ENCODE results near the gene PPIA. TPM values are rescaled to one million over a fixed set of nuclear protein-coding genes. Genes with fewer than 3 reads are reported as not detected.
A peak's percentile ranks its signal among the peaks of the same experiment; 100 is the strongest.

The PPIA gene
- polyA plus RNA-seq, 3 donors = 1,614 to 2,276 (median 2,037) TPM

- Mint-ChIP-seq H3K36me3 (peaks cover 35 to 67% of the 10 kb centered on the region in 2 donors), H3K4me1 (peaks cover 6% of the 10 kb centered on the region), H3K27ac (peak overlapping the region in 1 of 7 donors; percentile 36), H3K27me3 (ENCODE audit: low read depth in 3 of 3) (no peaks in the 10 kb centered on the region), H3K4me3 (no peak overlapping the region), H3K9me3 (no peaks in the 10 kb centered on the region)
- H3K36me3 ChIP-seq (replicated peaks in 1 of 2; ENCODE audit: control insufficient read depth in 1 of 2, insufficient read depth in 2 of 2, low read length in 2 of 2) = peaks cover 58 to 59% of the 10 kb centered on the region in 2 donors
- intact Hi-C loops (cut with micrococcal nuclease) = loop anchor here (10.0 kb wide), 2 partner anchors 53 to 87 kb away; partner anchors contain the start of gene H2AZ2 (in 1 of the 2)
- H3K4me2 ChIP-seq (replicated peaks; ENCODE audit: extremely low read depth, low read length, poor library complexity, severe bottlenecking) = no peak overlapping the region
- TF ChIP-seq, protein P1, sequence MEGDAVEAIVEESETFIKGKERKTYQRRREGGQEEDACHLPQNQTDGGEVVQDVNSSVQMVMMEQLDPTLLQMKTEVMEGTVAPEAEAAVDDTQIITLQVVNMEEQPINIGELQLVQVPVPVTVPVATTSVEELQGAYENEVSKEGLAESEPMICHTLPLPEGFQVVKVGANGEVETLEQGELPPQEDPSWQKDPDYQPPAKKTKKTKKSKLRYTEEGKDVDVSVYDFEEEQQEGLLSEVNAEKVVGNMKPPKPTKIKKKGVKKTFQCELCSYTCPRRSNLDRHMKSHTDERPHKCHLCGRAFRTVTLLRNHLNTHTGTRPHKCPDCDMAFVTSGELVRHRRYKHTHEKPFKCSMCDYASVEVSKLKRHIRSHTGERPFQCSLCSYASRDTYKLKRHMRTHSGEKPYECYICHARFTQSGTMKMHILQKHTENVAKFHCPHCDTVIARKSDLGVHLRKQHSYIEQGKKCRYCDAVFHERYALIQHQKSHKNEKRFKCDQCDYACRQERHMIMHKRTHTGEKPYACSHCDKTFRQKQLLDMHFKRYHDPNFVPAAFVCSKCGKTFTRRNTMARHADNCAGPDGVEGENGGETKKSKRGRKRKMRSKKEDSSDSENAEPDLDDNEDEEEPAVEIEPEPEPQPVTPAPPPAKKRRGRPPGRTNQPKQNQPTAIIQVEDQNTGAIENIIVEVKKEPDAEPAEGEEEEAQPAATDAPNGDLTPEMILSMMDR (IDR thresholded peaks at IDR 0.05) = no peak
- WGBS (ENCODE audit: insufficient coverage) = 94% methylated on average over 5 of the region's 7 CpGs
- H3K79me2 ChIP-seq (ENCODE audit: insufficient read depth, low read length) = peaks cover 34% of the 10 kb centered on the region
- no peak overlapping the region for H3K4me3 ChIP-seq (replicated peaks in 1 of 3; ENCODE audit: low read depth in 2 of 3, low read length in 3 of 3)
- peaks cover 41% of the 10 kb centered on the region for H4K20me1 ChIP-seq (ENCODE audit: insufficient read depth, low read length)
- DNase-seq = no peak
- H3K9me3 ChIP-seq (replicated peaks in 1 of 2; ENCODE audit: control insufficient read depth in 1 of 2, insufficient read depth in 1 of 2, low read length in 2 of 2) = no peaks in the 10 kb centered on the region
- H3K27me3 ChIP-seq (ENCODE audit: control insufficient read depth in 2 of 2, insufficient read depth in 2 of 2, low read length in 2 of 2) = no peaks in the 10 kb centered on the region
- no peak overlapping the region for H2AFZ ChIP-seq (ENCODE audit: insufficient read depth, low read depth, low read length, poor library complexity, severe bottlenecking)
- no peaks in the 10 kb centered on the region for H3K4me1 ChIP-seq (ENCODE audit: control insufficient read depth in 1 of 2, insufficient read depth in 2 of 2, low read length in 2 of 2)
- H3K27ac ChIP-seq (ENCODE audit: low read depth in 1 of 2, low read length in 2 of 2) = no peak overlapping the region
- H3K9ac ChIP-seq (ENCODE audit: insufficient read depth, low read length, poor library complexity, severe bottlenecking) = no peak overlapping the region
Observed at GRCh38 chr7:44757739-44758138, 38.7 kb upstream of the PPIA start.

- Mint-ChIP-seq H3K4me3 (no peak overlapping the region), H3K9me3 (no peaks in the 10 kb centered on the region), H3K36me3 (peaks cover 49 to 78% of the 10 kb centered on the region in 2 donors), H3K4me1 (peaks cover 3% of the 10 kb centered on the region), H3K27me3 (ENCODE audit: low read depth in 3 of 3) (no peaks in the 10 kb centered on the region), H3K27ac (peak overlapping the region in 1 of 7 donors; percentile 33)
- Histone ChIP-seq H3K4me1 (ENCODE audit: control insufficient read depth in 1 of 2, insufficient read depth in 2 of 2, low read length in 2 of 2) (no peaks in the 10 kb centered on the region), H4K20me1 (ENCODE audit: insufficient read depth, low read length) (peaks cover 26% of the 10 kb centered on the region), H3K27me3 (ENCODE audit: control insufficient read depth in 2 of 2, insufficient read depth in 2 of 2, low read length in 2 of 2) (no peaks in the 10 kb centered on the region), H3K4me3 (replicated peaks in 1 of 3; ENCODE audit: low read depth in 2 of 3, low read length in 3 of 3) (no peak overlapping the region), H3K36me3 (replicated peaks in 1 of 2; ENCODE audit: control insufficient read depth in 1 of 2, insufficient read depth in 2 of 2, low read length in 2 of 2) (peaks cover 73 to 74% of the 10 kb centered on the region in 2 donors), H3K79me2 (ENCODE audit: insufficient read depth, low read length) (peaks cover 19% of the 10 kb centered on the region), H3K27ac (ENCODE audit: low read depth in 1 of 2, low read length in 2 of 2) (no peak overlapping the region), H3K4me2 (replicated peaks; ENCODE audit: extremely low read depth, low read length, poor library complexity, severe bottlenecking) (no peak overlapping the region), H3K9me3 (replicated peaks in 1 of 2; ENCODE audit: control insufficient read depth in 1 of 2, insufficient read depth in 1 of 2, low read length in 2 of 2) (no peaks in the 10 kb centered on the region), H2AFZ (ENCODE audit: insufficient read depth, low read depth, low read length, poor library complexity, severe bottlenecking) (no peak overlapping the region), H3K9ac (ENCODE audit: insufficient read depth, low read length, poor library complexity, severe bottlenecking) (no peak overlapping the region)
- intact Hi-C loops (cut with micrococcal nuclease) = loop anchor here (10.0 kb wide), 2 partner anchors 54 to 86 kb away; partner anchors contain the start of gene H2AZ2 (in 1 of the 2)
- TF ChIP-seq, protein P1 (IDR thresholded peaks at IDR 0.05) = no peak
- no peak for DNase-seq
- WGBS (ENCODE audit: insufficient coverage) = 100% methylated on average over 7 of the region's 9 CpGs
Observed at GRCh38 chr7:44759246-44759645, 37.2 kb upstream of the PPIA start.
